Measurements from ENCODE around the gene SOCS3. TPM values are rescaled to one million over a fixed set of nuclear protein-coding genes. Genes with fewer than 3 reads are reported as not detected.

The SOCS3 gene
- polyA plus RNA-seq, 6 donors from 2014 or later, result 4.7 to 29.1 (median 15.2) TPM

GRCh38 chr17:78322858-78323455, 36.9 kb downstream of the SOCS3 start:
- H3K4me1 Mint-ChIP-seq, result peaks cover 11 to 17% (median 13%) of the 10 kb centered on the region in 3 donors
- no peak for DNase-seq
- H3K9me3 Mint-ChIP-seq, result no peaks in the 10 kb centered on the region
- no peaks in the 10 kb centered on the region for H3K36me3 Mint-ChIP-seq
- peaks cover 3 to 19% (median 12%) of the 10 kb centered on the region in 3 donors for H3K27me3 Mint-ChIP-seq
- peak overlapping the region in 1 of 8 donors; percentile 7 for H3K4me3 Mint-ChIP-seq
- no peak overlapping the region for H3K27ac Mint-ChIP-seq
- no peak for ATAC-seq (ENCODE audit: low read depth in 2 of 2)

GRCh38 chr17:78322327-78322857, 37.5 kb downstream of the SOCS3 start:
- Mint-ChIP-seq H3K4me1 (peaks cover 16 to 22% (median 17%) of the 10 kb centered on the region in 3 donors), H3K9me3 (no peaks in the 10 kb centered on the region), H3K4me3 (no peak overlapping the region), H3K36me3 (no peaks in the 10 kb centered on the region), H3K27me3 (peaks cover 3 to 24% (median 16%) of the 10 kb centered on the region in 3 donors), H3K27ac (peak overlapping the region in 1 of 6 donors; percentile 71)
- ATAC-seq (ENCODE audit: low read depth in 2 of 2) (no peak), DNase-seq (no peak)

GRCh38 chr17:78318843-78319242, 41.0 kb downstream of the SOCS3 start:
- no peak overlapping the region for H3K27ac Mint-ChIP-seq
- DNase-seq (no peak), ATAC-seq (ENCODE audit: low read depth in 2 of 2) (no peak)
- H3K27me3 Mint-ChIP-seq, result peaks cover 10 to 35% (median 32%) of the 10 kb centered on the region in 3 donors
- H3K4me1 Mint-ChIP-seq, result peaks cover 24 to 34% (median 28%) of the 10 kb centered on the region in 3 donors
- H3K9me3 Mint-ChIP-seq, result no peaks in the 10 kb centered on the region
- no peak overlapping the region for H3K4me3 Mint-ChIP-seq
- no peaks in the 10 kb centered on the region for H3K36me3 Mint-ChIP-seq

DNA sequence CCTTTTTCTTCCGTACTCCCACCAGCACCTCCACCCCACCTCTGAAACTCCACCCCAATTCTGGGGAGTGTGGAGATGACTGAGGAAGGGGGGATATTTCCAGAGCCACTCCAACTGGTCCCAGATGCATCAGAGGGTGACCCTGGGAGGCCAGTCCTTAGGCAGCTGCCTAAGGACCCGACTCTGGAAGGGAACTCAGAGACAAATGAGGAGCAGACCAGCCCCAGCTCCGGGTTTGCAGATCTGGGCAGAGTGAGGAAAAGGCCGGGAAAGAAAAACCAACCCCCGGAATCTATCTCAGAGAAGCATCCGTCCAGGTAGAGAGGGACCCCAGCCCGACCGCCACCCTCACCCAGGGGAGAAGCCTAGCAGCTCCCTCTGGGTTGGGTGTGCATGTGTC, 41.5 kb downstream of the SOCS3 start:
- DNase-seq (no peak), ATAC-seq (ENCODE audit: low read depth in 2 of 2) (no peak)
- Mint-ChIP-seq H3K36me3 (no peaks in the 10 kb centered on the region), H3K4me3 (peak overlapping the region in 1 of 8 donors; percentile 10), H3K27me3 (peaks cover 10 to 37% (median 29%) of the 10 kb centered on the region in 3 donors), H3K9me3 (no peaks in the 10 kb centered on the region), H3K4me1 (peaks cover 22 to 36% (median 31%) of the 10 kb centered on the region in 3 donors), H3K27ac (no peak overlapping the region)

GRCh38 chr17:78317794-78318400, 42.0 kb downstream of the SOCS3 start:
- DNase-seq, result no peak
- Mint-ChIP-seq H3K4me1 (peaks cover 22 to 38% (median 36%) of the 10 kb centered on the region in 3 donors), H3K27ac (peak overlapping the region in 2 of 6 donors; percentile 34 to 61), H3K4me3 (no peak overlapping the region), H3K27me3 (peaks cover 10 to 38% (median 33%) of the 10 kb centered on the region in 3 donors), H3K9me3 (no peaks in the 10 kb centered on the region), H3K36me3 (no peaks in the 10 kb centered on the region)
- ATAC-seq (ENCODE audit: low read depth in 2 of 2), result no peak

DNA sequence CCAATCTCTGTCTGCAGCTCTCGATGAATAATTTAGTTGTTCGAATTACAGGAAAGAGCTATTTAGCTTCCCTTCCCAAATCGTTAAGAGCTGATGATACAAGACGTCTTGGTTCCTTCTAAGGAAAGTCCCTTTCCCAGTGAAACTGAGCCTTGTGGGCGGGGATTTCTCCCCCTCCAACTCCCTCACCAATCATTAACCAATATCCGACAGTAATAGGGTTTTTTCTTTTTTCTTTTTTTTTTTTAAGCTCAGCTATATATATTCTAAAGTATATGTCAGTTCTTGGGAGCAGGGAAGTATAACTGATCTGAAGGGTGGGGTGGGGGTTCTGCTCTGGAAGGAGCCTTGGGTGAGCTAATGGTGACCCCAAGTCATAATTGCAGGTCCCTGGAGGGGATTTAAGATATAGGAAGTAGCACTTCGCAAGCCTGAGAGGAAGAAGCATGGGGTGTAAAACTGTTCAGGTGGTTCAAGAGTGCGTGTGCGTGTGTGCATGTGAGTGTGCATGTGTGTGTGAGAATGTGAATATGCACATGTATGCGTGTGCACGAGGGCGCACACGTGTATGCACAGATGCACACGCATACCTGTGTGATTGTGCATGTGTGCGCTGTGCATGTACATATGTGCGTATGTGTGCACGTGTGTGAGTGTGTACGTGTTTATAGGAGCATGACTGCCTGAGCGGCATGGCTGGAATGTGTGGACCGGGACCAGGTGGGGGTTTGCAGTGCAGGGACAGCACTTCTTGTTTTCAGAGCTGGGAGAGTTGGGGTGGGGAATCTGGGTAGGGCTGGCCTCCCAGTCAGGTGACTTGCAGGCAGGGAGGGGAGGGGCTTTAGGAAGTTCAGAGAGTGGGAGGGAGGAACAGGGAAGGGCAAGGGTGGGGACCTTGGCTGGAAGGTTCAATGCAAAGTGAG, 42.7 kb downstream of the SOCS3 start:
- Mint-ChIP-seq H3K4me3 (peak overlapping the region in 5 of 8 donors; percentile 8 to 75 (median 12)), H3K9me3 (no peaks in the 10 kb centered on the region), H3K36me3 (no peaks in the 10 kb centered on the region), H3K4me1 (peaks cover 22 to 38% (median 38%) of the 10 kb centered on the region in 3 donors), H3K27ac (peak overlapping the region in 2 of 6 donors; percentile 32 to 50), H3K27me3 (peaks cover 10 to 40% (median 37%) of the 10 kb centered on the region in 3 donors)
- ATAC-seq (ENCODE audit: low read depth in 2 of 2) (peak; percentile 36 to 42), DNase-seq (no peak)

DNA sequence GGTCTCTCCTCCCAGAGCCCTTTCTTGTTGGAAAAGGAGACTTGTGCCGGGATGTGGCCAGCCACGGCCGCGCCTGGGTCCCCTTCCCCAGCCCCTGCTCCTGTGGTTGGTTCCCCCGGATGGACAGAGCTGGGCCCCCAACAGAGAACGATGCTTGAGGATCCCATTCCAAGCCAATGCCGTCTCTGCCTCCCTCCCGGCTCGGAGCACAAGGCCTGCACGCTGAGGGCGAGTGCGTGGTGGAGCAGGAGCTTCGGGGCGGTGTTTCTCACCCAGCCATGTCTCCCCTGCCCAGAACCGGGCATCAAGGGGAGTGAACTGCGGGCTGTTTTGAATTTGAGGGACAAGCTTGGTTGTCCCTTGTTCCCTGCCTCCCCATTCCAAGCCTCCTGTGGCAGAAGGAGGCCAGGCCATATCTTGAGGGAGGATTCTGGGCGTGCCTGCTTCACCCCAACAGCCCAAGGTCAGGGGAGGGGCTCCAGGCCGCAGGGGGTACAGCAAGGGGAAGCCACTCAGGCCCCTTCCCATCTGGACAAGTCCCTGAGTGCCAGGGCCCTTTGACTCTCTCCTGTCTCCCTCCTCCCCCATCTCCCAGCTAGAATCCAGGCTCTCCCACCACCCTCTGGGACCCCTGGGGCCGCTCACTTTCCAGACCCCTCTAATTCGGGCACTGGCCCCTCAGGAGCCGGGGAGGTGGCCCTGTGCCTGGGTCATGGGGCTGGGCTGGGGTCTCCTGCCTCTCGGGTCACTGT, 43.6 kb downstream of the SOCS3 start:
- Mint-ChIP-seq H3K9me3 (no peaks in the 10 kb centered on the region), H3K27me3 (peaks cover 10 to 48% (median 37%) of the 10 kb centered on the region in 3 donors), H3K4me3 (peak overlapping the region in 5 of 8 donors; percentile 12 to 75 (median 56)), H3K36me3 (no peaks in the 10 kb centered on the region), H3K4me1 (peaks cover 22 to 39% (median 39%) of the 10 kb centered on the region in 3 donors), H3K27ac (peak overlapping the region in 1 of 6 donors; percentile 32)
- no peak for DNase-seq
- no peak for ATAC-seq (ENCODE audit: low read depth in 2 of 2)

DNA sequence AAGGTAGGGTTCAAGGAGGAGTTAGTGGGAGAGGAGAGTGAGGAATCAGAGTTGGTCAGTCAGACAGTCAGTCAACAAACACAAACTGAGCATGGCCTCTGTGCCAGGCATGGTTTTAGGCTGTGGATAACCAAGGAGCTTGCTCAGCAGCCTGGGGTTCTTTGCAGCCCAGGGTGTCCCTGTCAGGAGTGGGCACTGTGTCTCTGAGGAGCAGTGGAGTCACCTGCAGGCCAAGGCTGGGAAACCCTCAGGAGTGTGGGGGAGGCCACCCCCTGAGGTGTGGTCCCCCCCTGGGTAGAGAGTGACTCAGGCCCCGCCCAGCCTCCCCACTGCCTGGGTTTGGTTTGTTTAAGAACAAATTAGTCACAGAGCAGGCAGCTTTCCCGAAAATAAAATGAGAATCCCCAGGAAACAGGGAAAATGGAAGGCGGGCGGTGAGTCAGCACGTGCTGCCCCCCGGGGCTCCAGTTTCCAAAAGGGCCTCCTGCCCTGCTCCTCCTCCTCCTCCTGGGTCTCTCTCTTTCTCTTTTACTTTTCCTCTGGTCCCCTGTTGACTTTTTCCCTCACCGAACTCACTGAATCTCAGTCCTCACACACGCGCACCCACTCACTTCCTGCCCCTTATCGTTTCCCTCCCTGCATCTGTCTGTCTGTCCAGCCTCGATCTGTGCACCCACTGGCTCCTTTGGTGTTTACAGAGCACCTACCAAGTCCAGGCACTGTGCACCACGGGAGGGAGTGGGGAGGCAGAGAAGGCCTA, 44.3 kb downstream of the SOCS3 start:
- Mint-ChIP-seq H3K9me3 (no peaks in the 10 kb centered on the region), H3K27me3 (peaks cover 10 to 51% (median 37%) of the 10 kb centered on the region in 3 donors), H3K36me3 (no peaks in the 10 kb centered on the region), H3K4me1 (peaks cover 22 to 42% (median 41%) of the 10 kb centered on the region in 3 donors), H3K27ac (peak overlapping the region in 2 of 6 donors; percentile 92 to 93), H3K4me3 (peak overlapping the region; percentile 10 to 79 (median 57))
- DNase-seq (no peak), ATAC-seq (ENCODE audit: low read depth in 2 of 2) (no peak)

DNA sequence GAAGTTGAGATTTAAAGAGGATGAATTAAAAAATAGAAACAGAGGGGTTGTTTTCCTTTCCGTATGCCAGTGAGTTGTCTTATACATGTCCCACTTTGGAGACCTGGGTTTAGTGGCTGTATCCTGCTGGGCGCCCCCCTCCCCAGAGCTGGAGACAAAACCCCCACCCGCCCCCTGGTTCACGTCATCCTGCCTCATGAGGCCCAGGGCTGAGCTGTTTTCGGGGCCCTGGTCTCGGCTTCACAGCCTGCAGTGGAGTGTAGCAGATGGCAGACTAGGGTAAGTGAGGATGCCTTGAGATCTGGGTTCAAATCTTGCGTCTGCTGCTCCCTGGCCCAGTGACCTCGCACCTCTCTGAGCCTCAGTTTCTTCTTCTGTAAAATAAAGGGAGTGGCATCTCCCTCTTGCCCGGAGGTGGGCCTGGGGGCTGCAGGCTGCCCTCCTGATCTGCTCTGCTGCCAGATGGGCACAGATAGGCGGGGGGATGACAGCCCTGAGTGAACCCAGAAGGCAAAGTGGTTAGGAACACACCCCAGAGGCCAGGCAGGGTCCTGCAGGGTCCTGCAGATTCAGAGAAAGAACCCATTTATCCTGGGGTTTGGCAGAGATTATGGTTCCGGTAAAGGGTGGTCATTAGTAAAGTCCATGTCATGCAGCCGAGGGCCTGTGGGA, 45.1 kb downstream of the SOCS3 start:
- Mint-ChIP-seq H3K9me3 (no peaks in the 10 kb centered on the region), H3K36me3 (no peaks in the 10 kb centered on the region), H3K4me1 (peaks cover 22 to 42% (median 41%) of the 10 kb centered on the region in 3 donors), H3K27me3 (peaks cover 10 to 51% (median 37%) of the 10 kb centered on the region in 3 donors), H3K4me3 (peak overlapping the region in 7 of 8 donors; percentile 10 to 79 (median 58)), H3K27ac (peak overlapping the region in 3 of 6 donors; percentile 26 to 92 (median 54))
- ATAC-seq (ENCODE audit: low read depth in 2 of 2) (no peak), DNase-seq (no peak)

DNA sequence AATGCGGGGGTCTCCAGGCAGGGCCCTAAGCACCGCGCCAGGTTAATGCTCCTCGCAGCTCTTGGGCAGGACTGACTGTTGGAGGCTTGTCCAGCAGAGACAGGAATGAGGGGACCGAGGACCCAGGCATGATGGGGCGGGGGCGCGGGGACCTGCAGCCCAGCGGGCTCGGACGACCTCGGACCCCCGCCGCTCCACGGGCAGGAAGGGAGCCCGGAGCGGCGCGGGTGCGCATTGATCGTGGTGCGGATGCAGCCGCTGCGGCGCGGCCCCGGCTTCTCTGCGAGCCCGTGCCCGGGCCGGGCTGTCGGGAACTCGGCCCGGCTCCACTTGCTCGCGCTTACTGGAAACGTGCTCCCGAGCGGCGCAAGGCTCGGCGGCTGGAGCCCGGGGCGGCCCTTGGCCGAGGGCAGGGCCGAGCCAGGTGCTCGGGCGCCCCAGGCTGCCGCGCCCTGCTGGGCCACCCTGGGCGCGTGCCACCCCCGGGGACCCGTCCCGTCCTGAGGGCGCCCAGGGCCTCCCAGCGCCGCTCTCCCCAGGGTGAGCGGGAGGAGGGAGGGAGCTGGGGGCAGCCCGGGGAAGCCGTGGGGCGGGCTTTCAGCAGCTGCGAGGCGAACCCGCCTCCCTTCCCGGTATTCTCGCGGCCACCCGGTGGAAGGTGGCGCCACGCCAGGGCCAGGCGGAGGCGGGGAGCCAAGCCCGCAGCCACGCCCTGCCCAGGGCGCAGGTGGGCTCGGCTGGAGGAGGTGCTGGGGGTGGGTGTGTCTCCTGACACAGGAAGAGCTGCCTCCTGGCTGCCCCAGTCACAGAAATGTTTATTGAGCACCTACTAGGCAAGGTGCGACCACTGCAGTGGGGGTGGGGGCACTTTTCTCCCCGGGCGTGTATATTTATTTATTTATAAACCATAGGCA, 45.9 kb downstream of the SOCS3 start:
- peak overlapping the region in 1 of 6 donors; percentile 26 for H3K27ac Mint-ChIP-seq
- no peaks in the 10 kb centered on the region for H3K9me3 Mint-ChIP-seq
- H3K36me3 Mint-ChIP-seq, result no peaks in the 10 kb centered on the region
- DNase-seq (peak; percentile 41), ATAC-seq (ENCODE audit: low read depth in 2 of 2) (peak; percentile 76)
- peaks cover 10 to 51% (median 37%) of the 10 kb centered on the region in 3 donors for H3K27me3 Mint-ChIP-seq
- peaks cover 22 to 42% (median 38%) of the 10 kb centered on the region in 3 donors for H3K4me1 Mint-ChIP-seq
- peak overlapping the region; percentile 57 to 93 (median 76) for H3K4me3 Mint-ChIP-seq
